Middle frontal gyrus (tissue), 1 donor: Measurements from ENCODE around the gene CDC45.

Experiments
- DNase-seq: peaks from one replicate; pipeline ENCODE4 v3.0.0-alpha.2; 2015; ENCODE audit warnings: low spot score; ENCODE audit errors: extremely low spot score

The CDC45 gene

DNA sequence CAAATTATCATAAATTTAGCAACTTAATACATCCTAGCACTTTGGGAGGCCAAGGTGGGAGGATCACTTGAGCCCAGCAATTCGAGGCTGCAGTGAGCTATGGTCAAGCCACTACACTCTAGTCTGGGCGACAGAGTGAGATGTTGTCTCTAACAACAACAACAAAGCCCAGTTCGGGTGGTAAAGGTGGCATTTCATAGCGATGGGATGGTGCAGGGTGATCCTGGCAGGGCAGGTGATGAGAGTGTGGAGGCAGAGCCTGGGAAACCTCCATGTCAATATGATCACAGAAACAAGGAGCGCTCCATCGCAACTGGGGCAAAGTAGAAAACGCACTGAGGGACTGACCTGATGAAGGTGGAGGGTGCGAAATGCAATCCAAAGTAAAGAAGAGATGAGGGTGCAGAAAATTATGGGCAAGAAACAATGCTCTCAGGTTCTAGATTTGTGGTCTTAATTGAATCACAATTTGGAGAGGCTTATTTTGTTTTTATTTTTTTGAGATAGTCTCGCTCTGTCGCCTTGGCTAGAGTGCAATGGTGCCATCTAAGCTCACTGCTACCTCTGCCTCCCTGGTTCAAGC is 77.3 kb downstream of the CDC45 start:
- DNase-seq: no peak

DNA sequence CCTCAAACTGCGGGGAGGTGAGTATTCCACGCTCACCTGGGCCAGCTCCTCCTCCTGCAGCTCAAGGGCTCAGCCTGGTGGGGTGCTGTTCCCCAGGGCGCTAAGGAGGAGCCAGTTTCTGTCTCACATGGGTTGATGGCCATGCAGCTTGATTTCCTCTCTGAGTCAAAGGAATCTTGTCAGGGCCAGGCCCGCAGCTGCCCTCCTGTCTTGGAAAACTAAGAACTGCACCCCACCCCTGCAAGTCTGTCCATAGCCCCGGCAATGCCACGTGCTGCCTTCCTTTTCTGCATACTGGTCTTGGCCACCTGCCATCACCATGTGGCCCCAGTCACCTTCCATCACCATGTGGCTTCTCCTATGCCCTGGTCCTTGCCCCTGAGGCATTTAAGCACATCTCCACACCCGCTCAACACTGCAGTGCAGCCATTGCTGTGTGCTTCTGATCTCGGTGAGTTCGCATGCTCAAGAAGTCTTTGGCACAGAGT is 79.6 kb downstream of the CDC45 start:
- DNase-seq: no peak

DNA sequence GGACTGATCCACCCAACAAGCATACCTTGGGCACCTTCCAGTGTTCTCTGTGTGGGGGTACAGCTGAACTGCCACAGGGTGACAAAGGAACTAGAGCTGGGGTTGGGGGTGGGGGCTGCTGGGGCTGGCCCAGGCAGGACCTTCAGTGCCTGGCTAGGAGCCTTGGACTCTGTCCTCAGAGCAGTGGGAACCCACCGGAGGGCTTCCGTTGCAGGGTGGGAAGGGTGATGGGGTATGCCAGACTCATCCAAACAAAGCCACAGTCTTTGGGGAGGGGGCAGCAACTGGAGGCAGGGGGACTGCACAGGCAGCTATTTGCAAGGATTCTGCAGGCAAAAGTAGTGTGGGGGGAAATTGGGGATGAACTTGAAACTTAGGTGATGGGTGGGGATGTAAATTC is 80.2 kb downstream of the CDC45 start:
- no peak for DNase-seq

DNA sequence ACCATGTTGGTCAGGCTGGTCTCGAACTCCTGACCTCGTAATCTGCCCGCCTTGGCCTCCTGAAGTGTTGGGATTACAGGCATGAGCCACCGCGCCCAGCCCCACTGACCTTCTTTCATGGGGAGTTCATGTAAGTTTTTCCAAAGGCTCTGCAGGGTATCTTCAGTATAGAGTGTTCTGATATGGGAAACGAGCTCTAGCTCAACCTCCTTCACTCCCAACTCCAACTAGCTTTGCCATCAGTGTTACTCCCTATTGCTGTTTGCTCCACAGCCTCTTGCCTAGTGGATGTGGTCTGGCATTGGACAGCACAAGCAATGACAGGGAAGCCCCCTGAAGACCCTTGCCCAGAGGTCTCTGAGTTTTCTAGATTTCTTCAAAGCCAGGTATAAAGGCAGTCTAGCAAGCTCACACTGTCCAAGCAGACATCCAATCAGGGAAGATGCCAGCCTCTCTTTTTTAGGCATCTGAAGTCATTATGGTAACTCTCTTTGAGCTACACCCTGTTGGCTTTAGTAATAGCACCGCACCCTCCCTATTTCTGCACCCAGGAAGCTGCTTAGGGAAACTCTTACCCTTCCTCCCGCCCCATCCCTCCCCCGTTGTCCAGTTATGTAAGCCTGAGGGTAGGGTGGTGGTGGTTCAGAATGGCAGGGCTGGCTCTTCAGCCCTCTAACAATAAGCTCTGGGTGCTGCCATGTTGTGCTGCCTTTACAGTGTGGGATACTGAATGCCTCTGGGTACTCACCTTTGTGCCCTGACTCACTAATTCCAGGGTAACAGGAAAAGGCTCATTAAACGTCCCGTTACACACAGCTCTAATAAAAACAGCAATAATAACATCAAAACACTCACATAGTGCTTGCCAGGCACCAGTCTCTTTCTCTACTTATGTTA is 85.9 kb downstream of the CDC45 start:
- no peak for DNase-seq

DNA sequence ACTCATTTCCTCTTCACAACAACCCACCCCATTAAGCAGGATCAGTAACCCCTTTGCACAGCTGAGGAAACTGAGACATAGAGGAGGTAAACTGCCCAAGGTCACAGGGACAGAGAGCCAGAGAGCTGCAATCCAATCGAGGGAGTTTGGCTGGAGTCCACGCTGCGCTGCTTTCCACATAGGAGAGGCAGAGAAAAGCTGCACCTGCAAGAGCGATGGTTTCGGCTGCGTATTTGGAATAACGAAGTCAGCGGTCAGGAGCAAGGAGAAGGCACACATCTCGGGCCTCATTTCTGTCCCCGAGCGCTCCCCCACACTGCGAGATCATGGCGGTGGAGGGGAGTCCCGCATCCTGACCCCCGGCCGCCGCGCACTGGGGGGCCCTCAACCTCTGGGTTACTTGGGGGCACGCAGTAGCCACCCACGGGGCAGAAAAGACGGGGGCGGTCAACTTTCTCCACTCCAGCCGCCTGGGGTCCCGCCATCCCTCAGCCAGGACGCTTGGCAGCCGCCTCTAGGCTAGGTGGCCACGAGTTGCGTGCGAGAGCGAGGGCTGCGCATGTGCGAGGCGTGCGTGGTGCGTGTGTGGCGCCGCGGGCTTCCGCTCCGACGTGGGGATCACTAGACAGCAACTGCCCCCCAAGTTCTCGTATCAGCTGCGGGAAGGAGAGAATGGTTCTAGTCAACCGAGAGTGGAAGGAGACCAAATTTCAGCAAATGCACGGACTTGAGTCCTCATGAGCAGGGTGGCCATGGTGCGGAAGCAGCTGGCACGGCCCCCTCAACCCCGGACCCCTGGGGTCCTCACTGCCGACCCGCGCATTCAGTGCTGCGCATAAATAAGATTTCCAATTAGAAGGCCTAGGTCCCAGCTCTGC is 86.8 kb downstream of the CDC45 start:
- no peak for DNase-seq

DNA sequence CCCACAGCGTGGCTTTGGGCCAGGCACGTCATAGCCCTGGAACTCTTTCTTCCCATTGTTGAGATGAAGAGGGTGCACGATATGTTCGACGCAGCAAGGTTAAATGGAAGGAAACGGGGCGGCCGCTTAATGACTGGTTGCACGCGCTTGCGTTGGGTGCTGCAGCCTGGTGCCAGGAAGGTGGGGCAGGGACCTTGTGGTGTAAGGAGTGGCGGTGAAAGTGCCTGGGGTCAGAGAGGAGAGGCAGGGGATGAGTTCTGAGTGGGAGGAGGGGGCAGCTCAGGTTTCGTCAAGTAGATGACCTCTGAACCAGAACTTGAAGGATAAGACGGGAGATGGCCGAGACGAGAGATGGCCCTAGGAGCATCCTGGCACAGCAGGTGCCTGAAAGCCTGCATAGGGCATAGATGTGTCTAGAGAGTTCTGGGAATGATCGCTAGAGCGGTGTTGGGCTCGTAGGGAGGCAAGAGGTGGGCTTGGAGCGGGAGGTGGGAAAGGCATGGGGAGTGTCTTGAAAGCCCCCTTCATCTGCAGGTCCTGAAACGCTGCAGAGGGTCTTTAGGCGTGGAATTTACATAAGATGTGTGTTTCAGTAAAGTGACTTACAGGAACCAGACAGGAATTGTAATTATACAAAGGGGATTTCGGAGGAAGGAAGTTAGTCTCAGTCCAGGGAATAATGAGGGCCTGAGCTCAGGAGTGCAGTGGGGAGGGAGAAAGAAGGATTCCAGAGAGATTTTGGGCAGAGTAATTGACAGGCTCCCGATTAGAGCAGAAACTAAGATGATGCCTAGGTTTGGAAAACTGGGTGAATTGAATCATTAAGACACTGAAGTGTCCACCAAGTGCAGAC is 87.7 kb downstream of the CDC45 start:
- DNase-seq: no peak

DNA sequence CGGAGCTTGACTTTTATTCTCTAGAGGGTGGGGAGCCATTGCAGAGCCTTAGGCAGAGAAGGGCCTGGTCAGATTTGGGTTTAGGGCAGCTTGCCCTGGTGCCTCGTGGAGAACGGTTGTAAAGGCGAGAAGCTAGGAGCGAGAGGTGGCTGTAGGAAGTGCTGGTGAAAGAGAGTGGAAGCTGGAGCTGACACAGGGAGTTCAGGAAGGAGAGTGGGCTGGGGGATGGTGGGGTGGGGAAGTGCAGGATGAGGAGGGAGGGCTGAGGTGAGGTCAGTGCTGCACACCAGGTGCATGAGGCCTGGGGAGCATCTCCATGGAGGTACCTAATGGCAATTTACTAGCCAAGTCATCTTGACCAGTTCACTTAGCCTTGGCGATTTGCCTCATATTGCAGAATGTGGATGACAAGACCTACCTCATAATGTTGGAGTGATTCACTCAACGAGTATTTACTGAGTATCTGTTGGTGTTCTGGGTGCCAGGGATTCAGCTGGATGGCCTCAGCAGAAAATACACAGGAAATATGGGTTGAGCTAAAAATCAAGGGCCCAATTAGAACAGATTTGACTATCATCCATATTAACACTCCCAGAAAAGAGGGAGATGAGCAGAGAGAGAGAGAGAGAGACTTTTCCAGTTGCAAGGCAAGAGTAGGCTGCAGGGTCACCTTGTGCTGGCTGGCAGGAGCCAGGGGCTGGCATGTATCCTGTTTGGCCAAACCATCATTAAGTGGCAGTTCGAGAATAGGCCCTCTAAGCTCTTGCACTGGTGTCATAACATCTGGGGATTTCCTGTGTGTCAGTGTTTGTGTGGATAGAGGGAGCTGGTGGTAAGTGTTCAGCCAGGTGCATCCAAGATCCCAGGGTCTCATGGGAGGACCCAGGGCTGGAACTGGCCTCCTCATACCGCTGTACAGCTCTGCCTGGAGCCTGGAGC is 88.9 kb downstream of the CDC45 start:
- DNase-seq: no peak

DNA sequence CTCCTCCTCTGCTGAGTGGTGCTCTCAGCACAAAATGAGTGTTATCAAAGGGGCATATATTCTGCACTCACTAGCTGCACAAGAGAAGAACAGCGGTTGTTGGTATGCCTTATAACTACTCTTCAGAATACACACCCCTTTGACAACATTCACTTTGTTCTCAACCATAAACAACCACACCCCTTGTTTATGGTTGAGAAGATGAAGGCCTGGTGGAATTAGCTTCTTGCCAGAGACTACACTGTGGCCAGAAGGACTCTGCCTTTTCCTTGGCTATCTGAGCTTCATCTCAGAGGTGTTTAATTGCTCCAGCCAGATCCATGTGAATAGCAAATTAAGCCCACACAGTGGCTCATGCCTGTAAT is 89.5 kb downstream of the CDC45 start:
- no peak for DNase-seq

DNA sequence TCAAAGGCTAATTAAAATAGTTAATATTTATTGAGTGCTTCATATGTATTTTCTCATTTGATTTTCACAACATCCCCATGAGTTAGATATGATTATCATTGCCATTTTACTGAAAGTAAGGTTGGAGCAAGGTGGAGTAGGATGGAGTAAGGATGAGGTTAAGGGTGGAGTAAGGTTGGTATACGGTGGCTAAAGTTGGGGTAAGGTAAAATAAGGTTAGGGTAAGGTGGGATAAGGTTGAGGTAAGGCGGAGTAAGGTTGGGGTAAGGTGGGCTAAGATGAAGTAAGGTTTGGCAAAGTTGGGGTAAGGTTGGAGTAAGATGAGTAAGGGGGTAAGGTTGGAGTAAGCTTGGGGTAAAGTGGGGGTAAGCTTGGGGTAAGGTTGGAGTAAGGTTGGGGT is 90.3 kb downstream of the CDC45 start:
- DNase-seq: no peak
